Measurements from ENCODE around the gene GIMAP2.

DNA sequence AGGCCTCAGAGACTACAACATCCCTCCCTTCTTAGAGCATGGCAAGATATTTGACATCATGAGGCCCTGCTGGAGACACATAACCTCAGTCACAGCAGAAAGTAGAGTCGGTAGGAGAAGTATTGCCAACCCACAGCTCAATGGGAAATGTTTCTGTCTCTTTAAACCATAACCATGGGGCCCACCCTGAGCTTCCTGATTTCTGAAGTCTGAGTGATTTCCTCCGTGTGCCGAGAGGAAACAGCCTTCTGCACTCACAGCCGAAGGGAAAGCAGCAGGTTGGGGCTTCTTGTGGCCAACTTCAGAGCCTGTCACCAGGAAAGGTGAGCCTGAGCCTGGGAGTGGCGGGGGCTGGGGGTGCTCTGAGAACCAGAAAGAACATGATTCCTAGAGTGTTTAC lies 30.9 kb downstream of the GIMAP2 start, which contains the start of gene GIMAP1:
- TF ChIP-seq CTCF (IDR thresholded peaks at IDR 0.05) (no peak), EP300 (IDR thresholded peaks at IDR 0.05) (no peak), POLR2AphosphoS5 (IDR thresholded peaks at IDR 0.05) (no peak)
